HTR-8/SVneo (cell line): ENCODE results near the gene GUCY2F.

Experiments used
- DNase-seq: peaks from one replicate; pipeline ENCODE4 v3.0.0; 2011; ENCODE audit warnings: low spot score, mixed read lengths; ENCODE audit not compliant: insufficient read length
- FAIRE-seq: peaks from 2 replicates; lab custom pipeline; 2011; peaks lifted over from hg19 to GRCh38; lab: Jason Lieb, UNC

GUCY2F gene

GRCh38 chrX:109346491-109346890 lies 135.4 kb downstream of the GUCY2F start:
- no peak for DNase-seq
- FAIRE-seq = no peak

GRCh38 chrX:109345856-109346255 lies 136.0 kb downstream of the GUCY2F start:
- DNase-seq = no peak
- no peak for FAIRE-seq

- FAIRE-seq (no peak), DNase-seq (no peak)
Observed at GRCh38 chrX:109344678-109345077, 137.2 kb downstream of the GUCY2F start.

GRCh38 chrX:109344101-109344500 lies 137.8 kb downstream of the GUCY2F start:
- DNase-seq = no peak
- no peak for FAIRE-seq

GRCh38 chrX:109343671-109344070 lies 138.2 kb downstream of the GUCY2F start:
- FAIRE-seq (no peak), DNase-seq (no peak)

GRCh38 chrX:109336141-109336540 lies 145.7 kb downstream of the GUCY2F start:
- no peak for DNase-seq
- FAIRE-seq = no peak

GRCh38 chrX:109327251-109327650 lies 154.6 kb downstream of the GUCY2F start:
- DNase-seq (no peak), FAIRE-seq (no peak)
